Adipocyte (in vitro differentiated cells): ENCODE results near the gene DGAT2.

ENCODE experiments used
- DNase-seq: peaks from one replicate; pipeline ENCODE4 v3.0.0-alpha.2; 2015; ENCODE audit warnings: low read depth
- H3K27me3 ChIP-seq: replicated peaks from 2 replicates; pipeline ENCODE4 v1.7.0; 2013; ENCODE audit warnings: mild to moderate bottlenecking, low read length, moderate library complexity; ENCODE audit not compliant: control insufficient read depth, insufficient read depth
- H3K36me3 ChIP-seq: 2 replicates; pipeline ENCODE4 v1.7.0; 2013; ENCODE audit warnings: low read length, mild to moderate bottlenecking, moderate library complexity; ENCODE audit not compliant: control insufficient read depth, insufficient read depth, severe bottlenecking
- H3K4me1 ChIP-seq: 2 replicates; pipeline ENCODE4 v1.7.0; 2013; ENCODE audit warnings: mild to moderate bottlenecking, low read length, moderate library complexity; ENCODE audit not compliant: control insufficient read depth, insufficient read depth
- H3K4me3 ChIP-seq: 2 replicates; pipeline ENCODE4 v1.7.0; 2013; ENCODE audit warnings: mild to moderate bottlenecking, low read length, moderate library complexity
- H3K9ac ChIP-seq: 2 replicates; pipeline ENCODE4 v1.7.0; 2013; ENCODE audit warnings: mild to moderate bottlenecking, low read length, moderate library complexity
- H3K9me3 ChIP-seq: 2 replicates; pipeline ENCODE4 v1.7.0; 2013; ENCODE audit warnings: mild to moderate bottlenecking, low read length, moderate library complexity; ENCODE audit not compliant: control insufficient read depth

The DGAT2 gene, protein sequence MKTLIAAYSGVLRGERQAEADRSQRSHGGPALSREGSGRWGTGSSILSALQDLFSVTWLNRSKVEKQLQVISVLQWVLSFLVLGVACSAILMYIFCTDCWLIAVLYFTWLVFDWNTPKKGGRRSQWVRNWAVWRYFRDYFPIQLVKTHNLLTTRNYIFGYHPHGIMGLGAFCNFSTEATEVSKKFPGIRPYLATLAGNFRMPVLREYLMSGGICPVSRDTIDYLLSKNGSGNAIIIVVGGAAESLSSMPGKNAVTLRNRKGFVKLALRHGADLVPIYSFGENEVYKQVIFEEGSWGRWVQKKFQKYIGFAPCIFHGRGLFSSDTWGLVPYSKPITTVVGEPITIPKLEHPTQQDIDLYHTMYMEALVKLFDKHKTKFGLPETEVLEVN

DNA sequence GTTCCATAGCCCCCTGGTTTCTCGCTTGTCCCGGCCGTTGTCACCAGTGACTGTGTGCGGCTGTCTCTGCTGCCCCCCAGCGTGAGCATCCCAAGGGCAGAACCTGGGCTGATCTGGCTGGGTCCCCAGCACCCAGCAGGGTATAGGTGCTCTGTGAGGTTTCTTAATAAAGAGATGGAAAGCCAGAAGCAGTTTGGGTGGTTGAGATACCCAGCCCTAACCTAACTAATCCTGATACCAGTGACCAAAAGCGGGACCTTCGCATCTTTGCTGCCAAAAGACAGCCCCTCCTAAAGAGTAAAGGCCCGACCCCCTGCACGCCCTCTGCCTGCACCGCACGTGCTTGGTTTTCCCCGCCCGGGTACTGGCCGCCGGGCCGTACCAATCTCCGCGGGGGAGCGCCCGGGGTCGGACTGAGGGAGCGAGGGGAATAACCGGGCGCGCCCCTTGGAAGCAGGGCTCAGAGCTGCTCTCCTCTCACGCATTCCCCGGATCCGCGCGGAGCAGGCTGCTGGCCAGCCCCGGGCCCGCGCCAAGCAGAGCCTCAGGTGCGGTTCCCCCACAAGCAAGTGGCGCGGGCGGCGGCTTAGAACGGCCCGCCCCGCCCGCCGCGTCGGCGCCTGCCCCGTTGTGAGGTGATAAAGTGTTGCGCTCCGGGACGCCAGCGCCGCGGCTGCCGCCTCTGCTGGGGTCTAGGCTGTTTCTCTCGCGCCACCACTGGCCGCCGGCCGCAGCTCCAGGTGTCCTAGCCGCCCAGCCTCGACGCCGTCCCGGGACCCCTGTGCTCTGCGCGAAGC lies at the start of gene DGAT2:
Gene DGAT2, plus strand, starts transcription at position 667 of the 797 bp plus-strand sequence. CDS start 214 bp downstream, outside the sequence.
- H3K9me3 ChIP-seq: no peaks in the 10 kb centered on the region
- DNase-seq: peak; percentile 78
- H3K4me3 ChIP-seq: peak within 1 kb of the TSS; percentile 90
- peak within 1 kb of the TSS; percentile 92 for H3K9ac ChIP-seq
- no peaks in the 10 kb centered on the region for H3K27me3 ChIP-seq
- peaks cover 70% of the 10 kb centered on the region for H3K4me1 ChIP-seq
- peaks cover 5% of the 10 kb centered on the region for H3K36me3 ChIP-seq

DNA sequence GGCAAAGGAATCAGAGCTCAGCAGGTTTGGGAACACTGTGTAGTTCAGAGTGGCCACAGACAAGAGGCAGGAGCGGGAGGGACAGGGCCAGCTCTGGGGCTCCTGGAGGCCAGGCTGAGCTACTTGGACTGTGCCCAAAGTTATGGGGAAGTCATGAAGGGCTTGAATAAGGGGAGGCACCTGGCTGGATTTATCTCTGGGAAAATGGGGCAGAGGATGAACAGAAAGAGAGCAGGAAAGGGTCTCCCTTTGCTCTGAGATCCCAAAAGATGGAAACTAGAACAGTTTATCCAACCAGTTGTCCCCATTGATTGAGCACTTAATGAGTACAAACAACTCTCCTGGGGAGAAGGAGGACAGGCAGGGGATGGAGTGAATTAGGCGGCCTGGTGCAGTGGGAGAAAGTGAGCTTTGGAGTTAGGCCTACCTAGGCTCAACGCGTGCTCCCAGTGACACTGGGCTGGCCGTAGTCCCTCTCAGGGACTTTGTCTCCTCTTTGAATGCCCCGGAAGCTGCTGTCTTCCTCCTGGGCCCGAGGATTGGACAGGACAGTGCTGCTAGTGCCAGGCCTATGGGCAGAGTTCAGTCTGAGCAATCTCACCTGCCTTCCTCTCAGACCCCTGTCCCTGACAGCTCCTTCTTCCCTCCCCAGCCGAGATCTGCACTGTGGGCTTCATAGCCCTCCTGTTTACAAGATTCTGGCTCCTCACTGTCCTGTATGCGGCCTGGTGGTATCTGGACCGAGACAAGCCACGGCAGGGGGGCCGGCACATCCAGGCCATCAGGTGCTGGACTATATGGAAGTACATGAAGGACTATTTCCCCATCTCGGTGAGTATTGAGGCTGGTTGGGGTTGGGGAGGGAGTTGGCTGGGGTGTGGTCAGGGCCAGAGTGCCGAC lies 49.0 kb upstream of the DGAT2 start:
- Histone ChIP-seq H3K9ac (no peak overlapping the region), H3K27me3 (no peaks in the 10 kb centered on the region), H3K4me3 (no peak overlapping the region), H3K4me1 (peaks cover 20% of the 10 kb centered on the region), H3K36me3 (no peaks in the 10 kb centered on the region), H3K9me3 (no peaks in the 10 kb centered on the region)
- no peak for DNase-seq

DNA sequence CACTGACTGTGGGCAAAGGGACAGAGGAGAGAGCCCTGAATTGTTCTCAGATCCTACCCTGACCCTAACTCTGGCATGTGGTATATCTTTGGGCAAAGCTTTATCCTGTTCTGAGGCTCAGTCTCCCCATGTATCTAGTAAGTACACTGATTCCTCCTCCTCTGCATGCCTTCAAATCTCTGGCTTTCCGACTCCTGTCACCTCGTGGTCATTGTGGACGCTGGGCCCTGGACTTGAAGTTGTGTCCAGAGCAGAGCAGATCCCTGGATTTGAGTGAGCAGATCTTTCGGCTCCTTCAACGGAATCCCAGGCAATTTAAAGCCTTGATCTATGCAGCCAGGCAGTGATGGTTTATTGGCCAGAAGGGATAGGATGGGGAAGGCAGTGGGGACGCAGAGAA lies 47.9 kb upstream of the DGAT2 start:
- no peaks in the 10 kb centered on the region for H3K36me3 ChIP-seq
- H3K4me3 ChIP-seq: no peak overlapping the region
- DNase-seq: no peak
- H3K9ac ChIP-seq: no peak overlapping the region
- peaks cover 22% of the 10 kb centered on the region for H3K4me1 ChIP-seq
- H3K27me3 ChIP-seq: no peaks in the 10 kb centered on the region
- no peaks in the 10 kb centered on the region for H3K9me3 ChIP-seq

DNA sequence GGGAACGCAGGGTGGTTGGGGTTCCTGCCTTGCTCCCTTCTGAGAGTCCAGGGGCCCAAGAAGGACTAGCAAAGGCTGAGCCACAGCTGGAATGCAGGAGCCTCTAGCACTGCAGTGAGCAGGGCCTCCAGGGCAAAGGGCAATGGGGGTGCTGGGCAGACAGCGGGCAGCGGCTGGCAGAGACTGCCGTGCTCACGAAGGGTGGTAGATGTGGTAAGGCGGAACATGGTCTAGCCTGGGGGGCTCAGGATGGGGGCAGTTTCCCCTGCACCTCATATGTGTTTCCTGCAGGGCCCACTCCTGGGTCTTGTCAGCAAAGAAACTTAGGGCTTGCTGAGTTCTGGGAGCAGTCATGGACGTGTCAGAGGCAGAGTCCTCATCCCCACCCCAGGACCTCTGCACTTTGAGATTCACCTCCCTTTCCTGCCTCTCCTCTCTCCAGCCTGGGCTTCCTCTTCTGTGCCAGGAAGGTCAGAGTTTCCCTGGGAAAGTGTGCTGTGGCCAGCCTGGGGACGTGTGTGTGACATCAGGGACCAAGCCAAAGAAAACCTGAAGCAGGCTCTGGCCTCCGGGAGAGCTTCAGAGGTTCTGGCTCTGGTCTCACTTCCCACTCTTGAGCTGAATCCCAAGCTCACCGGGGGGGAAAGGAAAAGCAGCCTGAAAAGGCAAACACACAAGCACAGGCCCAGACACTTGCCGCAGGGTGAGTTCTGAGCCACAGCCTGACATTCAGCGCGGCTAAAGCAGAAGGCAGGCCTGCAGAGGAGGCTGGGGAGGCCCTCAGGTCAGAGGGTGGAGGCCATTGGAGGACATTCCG lies 46.5 kb upstream of the DGAT2 start:
- no peak overlapping the region for H3K4me3 ChIP-seq
- no peaks in the 10 kb centered on the region for H3K36me3 ChIP-seq
- no peaks in the 10 kb centered on the region for H3K9me3 ChIP-seq
- peak overlapping the region; percentile 16 for H3K9ac ChIP-seq
- H3K4me1 ChIP-seq: peaks cover 26% of the 10 kb centered on the region
- DNase-seq: no peak
- H3K27me3 ChIP-seq: no peaks in the 10 kb centered on the region

DNA sequence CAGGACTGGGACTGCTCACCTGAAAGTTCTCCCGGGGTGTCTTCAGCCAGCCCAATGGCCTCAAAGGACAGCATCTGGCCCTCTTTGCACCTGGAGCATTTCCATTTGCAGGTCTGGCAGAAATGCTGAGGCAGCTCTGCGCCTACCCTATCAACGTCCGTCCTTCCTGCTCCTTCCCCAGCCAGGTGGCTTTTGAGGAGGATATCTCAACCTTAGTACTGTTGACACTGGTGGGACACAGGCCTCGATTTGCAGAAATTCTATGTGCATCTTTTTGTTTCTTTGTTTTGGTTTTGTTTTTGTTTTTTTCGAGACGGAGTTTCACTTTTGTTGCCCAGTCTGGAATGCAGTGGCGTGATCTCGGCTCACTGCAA lies 45.9 kb upstream of the DGAT2 start:
- Histone ChIP-seq H3K36me3 (no peaks in the 10 kb centered on the region), H3K9me3 (no peaks in the 10 kb centered on the region), H3K27me3 (no peaks in the 10 kb centered on the region), H3K4me3 (no peak overlapping the region), H3K9ac (peak overlapping the region; percentile 16), H3K4me1 (peaks cover 26% of the 10 kb centered on the region)
- no peak for DNase-seq

DNA sequence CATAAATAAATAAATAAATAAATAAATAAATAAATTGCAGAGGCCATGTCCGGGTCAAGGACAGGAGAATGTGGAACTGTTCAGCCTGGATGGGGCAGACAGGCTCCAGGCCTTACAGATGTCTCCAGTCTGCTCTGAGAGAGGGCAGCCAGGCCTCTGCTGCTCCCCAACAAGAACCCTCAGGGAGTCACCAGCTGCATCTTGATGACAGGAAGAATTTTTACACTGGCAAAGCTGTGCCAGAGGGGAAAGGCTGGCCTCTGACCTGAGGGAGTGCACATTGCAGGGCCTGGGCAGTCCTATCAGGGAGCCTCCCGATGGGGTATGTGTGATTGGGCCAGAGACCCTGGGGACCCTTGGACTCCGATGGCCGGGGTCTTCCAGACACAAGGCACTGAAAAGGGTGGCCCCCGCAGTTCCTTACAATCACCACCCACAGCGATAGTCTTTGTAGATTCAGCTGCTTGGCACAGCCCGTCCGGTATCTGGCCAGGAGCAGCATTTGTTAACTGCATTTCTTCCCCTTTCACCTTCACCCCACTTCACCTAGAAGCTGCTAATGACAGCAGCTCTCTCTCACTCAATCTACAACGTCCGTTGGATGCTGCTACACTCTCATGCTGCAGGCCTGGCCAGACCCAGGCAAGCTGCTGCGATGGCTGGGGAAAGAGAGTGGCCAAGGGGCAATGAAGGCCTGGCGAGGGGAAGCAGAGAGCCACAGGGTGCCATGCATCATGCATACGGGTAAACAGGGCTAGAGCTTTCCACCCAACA lies 42.8 kb upstream of the DGAT2 start:
- H3K4me1 ChIP-seq: peaks cover 26% of the 10 kb centered on the region
- no peaks in the 10 kb centered on the region for H3K9me3 ChIP-seq
- no peak overlapping the region for H3K4me3 ChIP-seq

DNA sequence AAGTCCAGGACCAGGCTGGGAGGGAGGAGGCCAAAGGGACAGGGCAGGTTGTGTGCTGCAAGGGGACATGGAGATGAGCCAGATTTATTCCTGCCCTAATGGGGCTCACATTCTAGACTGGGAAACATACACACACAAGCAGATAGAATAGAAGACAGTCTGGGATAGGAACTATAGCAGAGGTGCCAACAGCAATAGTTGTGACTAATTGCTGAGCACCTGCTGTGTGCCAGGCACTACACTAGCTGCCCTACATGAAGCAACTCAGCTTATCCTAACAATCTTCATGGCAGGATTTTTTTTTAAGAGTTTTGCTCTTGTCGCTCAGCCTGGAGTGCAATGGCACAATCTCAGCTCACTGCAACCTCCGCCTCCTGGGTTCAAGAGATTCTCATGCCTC lies 39.6 kb upstream of the DGAT2 start:
- Histone ChIP-seq H3K4me1 (peaks cover 20% of the 10 kb centered on the region), H3K27me3 (no peaks in the 10 kb centered on the region), H3K9ac (no peak overlapping the region), H3K9me3 (no peaks in the 10 kb centered on the region), H3K4me3 (no peak overlapping the region), H3K36me3 (no peaks in the 10 kb centered on the region)
- DNase-seq: no peak

More for the DNA sequence above, 42.8 kb upstream of the DGAT2 start:
- peak overlapping the region; percentile 34 for H3K9ac ChIP-seq
- no peak for DNase-seq
- no peaks in the 10 kb centered on the region for H3K36me3 ChIP-seq
- H3K27me3 ChIP-seq: no peaks in the 10 kb centered on the region

DNA sequence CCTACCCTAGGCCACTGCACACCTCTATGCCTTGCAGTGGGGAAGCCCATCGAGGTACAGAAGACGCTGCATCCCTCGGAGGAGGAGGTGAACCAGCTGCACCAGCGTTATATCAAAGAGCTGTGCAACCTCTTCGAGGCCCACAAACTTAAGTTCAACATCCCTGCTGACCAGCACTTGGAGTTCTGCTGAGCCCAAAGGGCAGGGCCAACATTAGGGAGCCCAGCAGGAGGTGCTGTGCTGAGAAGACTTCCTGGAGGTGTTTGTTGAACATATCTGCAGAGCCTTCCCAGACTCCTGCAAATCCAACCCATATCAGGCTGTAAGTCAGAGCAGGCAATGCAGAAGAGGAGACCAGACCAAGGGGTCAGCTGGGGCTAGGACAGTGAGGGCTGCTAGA lies 37.5 kb upstream of the DGAT2 start:
- no peak overlapping the region for H3K9ac ChIP-seq
- peaks cover 30% of the 10 kb centered on the region for H3K4me1 ChIP-seq
- no peaks in the 10 kb centered on the region for H3K9me3 ChIP-seq
- H3K4me3 ChIP-seq: no peak overlapping the region
- H3K36me3 ChIP-seq: no peaks in the 10 kb centered on the region
- DNase-seq: no peak
- no peaks in the 10 kb centered on the region for H3K27me3 ChIP-seq

DNA sequence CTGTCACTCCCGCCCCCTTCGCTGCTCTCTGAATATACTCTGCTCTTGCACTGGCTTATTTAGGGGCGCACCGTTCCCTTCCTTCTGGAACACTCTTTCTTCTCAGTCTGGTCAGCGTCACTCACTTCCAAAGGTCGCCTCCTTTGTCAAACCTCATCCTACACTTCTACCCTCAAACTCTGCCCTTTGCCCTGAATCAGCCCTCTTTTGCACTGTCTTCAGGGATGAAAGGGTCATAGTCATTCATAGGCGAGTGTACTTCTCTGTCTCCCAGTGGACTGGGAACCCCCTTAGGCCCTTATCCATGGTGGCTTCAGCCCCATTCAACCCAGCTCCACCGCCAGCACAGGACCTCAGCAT lies 35.5 kb upstream of the DGAT2 start:
- no peak overlapping the region for H3K4me3 ChIP-seq
- DNase-seq: no peak
- peaks cover 30% of the 10 kb centered on the region for H3K4me1 ChIP-seq
- H3K36me3 ChIP-seq: no peaks in the 10 kb centered on the region
- no peaks in the 10 kb centered on the region for H3K27me3 ChIP-seq
- no peaks in the 10 kb centered on the region for H3K9me3 ChIP-seq
- no peak overlapping the region for H3K9ac ChIP-seq
